ENCODE data around the gene DTYMK.
A peak's percentile ranks its signal among the peaks of the same experiment; 100 is the strongest.

The DTYMK gene

GRCh38 chr2:241722896-241723454 lies 36.4 kb upstream of the DTYMK start:
- H3K27ac Mint-ChIP-seq, result no peak overlapping the region
- H3K4me3 Mint-ChIP-seq, result no peak overlapping the region
- ATAC-seq (no peak), DNase-seq (no peak)
- no peaks in the 10 kb centered on the region for H3K9me3 Mint-ChIP-seq
- H3K27me3 Mint-ChIP-seq, result no peaks in the 10 kb centered on the region
- H3K4me1 Mint-ChIP-seq, result no peaks in the 10 kb centered on the region

- Mint-ChIP-seq H3K4me3 (no peak overlapping the region), H3K4me1 (no peaks in the 10 kb centered on the region), H3K27ac (peak overlapping the region in 1 of 2 donors; percentile 87), H3K9me3 (no peaks in the 10 kb centered on the region), H3K27me3 (no peaks in the 10 kb centered on the region)
- ATAC-seq, result no peak
- no peak for DNase-seq
Measured at GRCh38 chr2:241721852-241722251, 35.2 kb upstream of the DTYMK start.

- no peaks in the 10 kb centered on the region for H3K4me1 Mint-ChIP-seq
- no peak for DNase-seq
- H3K27me3 Mint-ChIP-seq, result no peaks in the 10 kb centered on the region
- ATAC-seq, result no peak
- no peak overlapping the region for H3K27ac Mint-ChIP-seq
- H3K4me3 Mint-ChIP-seq, result no peak overlapping the region
- H3K9me3 Mint-ChIP-seq, result no peaks in the 10 kb centered on the region
Measured at GRCh38 chr2:241720560-241720959, 33.9 kb upstream of the DTYMK start.

- no peaks in the 10 kb centered on the region for H3K9me3 Mint-ChIP-seq
Measured at GRCh38 chr2:241720099-241720498, 33.5 kb upstream of the DTYMK start.

GRCh38 chr2:241719093-241719492 lies 32.5 kb upstream of the DTYMK start:
- no peak overlapping the region for H3K4me3 Mint-ChIP-seq
- no peak for ATAC-seq
- peak overlapping the region in 1 of 2 donors; percentile 34 for H3K27ac Mint-ChIP-seq
- no peaks in the 10 kb centered on the region for H3K9me3 Mint-ChIP-seq
- no peaks in the 10 kb centered on the region for H3K4me1 Mint-ChIP-seq
- H3K27me3 Mint-ChIP-seq, result no peaks in the 10 kb centered on the region
- DNase-seq, result no peak

More at GRCh38 chr2:241720099-241720498, 33.5 kb upstream of the DTYMK start:
- DNase-seq (no peak), ATAC-seq (no peak)
- H3K27ac Mint-ChIP-seq, result no peak overlapping the region
- H3K4me1 Mint-ChIP-seq, result no peaks in the 10 kb centered on the region
- H3K27me3 Mint-ChIP-seq, result no peaks in the 10 kb centered on the region
- H3K4me3 Mint-ChIP-seq, result no peak overlapping the region

GRCh38 chr2:241708879-241709278 lies 22.3 kb upstream of the DTYMK start:
- no peak for DNase-seq
- Mint-ChIP-seq H3K4me3 (no peak overlapping the region), H3K27me3 (no peaks in the 10 kb centered on the region), H3K27ac (peak overlapping the region in 1 of 2 donors; percentile 70), H3K4me1 (peaks cover 11% of the 10 kb centered on the region), H3K9me3 (peaks cover 5 to 7% of the 10 kb centered on the region in 2 donors)
- ATAC-seq, result no peak

GRCh38 chr2:241706537-241706936 lies 19.9 kb upstream of the DTYMK start:
- H3K4me3 Mint-ChIP-seq, result no peak overlapping the region
- DNase-seq (no peak), ATAC-seq (no peak)
- H3K9me3 Mint-ChIP-seq, result peaks cover 5 to 7% of the 10 kb centered on the region in 2 donors
- peaks cover 25% of the 10 kb centered on the region for H3K4me1 Mint-ChIP-seq
- H3K27ac Mint-ChIP-seq, result no peak overlapping the region
- no peaks in the 10 kb centered on the region for H3K27me3 Mint-ChIP-seq

GRCh38 chr2:241703032-241703604 lies 16.5 kb upstream of the DTYMK start:
- H3K9me3 Mint-ChIP-seq, result peaks cover 5 to 7% of the 10 kb centered on the region in 2 donors
- DNase-seq, result no peak
- H3K27ac Mint-ChIP-seq, result peak overlapping the region; percentile 55 to 96
- H3K27me3 Mint-ChIP-seq, result no peaks in the 10 kb centered on the region
- ATAC-seq, result no peak
- H3K4me3 Mint-ChIP-seq, result peak overlapping the region; percentile 88 to 97
- H3K4me1 Mint-ChIP-seq, result peaks cover 46% of the 10 kb centered on the region

GRCh38 chr2:241702155-241703031 lies 15.8 kb upstream of the DTYMK start:
- H3K27ac Mint-ChIP-seq, result peak overlapping the region; percentile 55 to 96
- H3K9me3 Mint-ChIP-seq, result peaks cover 5 to 7% of the 10 kb centered on the region in 2 donors
- H3K4me1 Mint-ChIP-seq, result peaks cover 50% of the 10 kb centered on the region
- peak; percentile 76 for ATAC-seq
- H3K4me3 Mint-ChIP-seq, result peak overlapping the region; percentile 88 to 97
- DNase-seq, result peak; percentile 91 to 95
- H3K27me3 Mint-ChIP-seq, result no peaks in the 10 kb centered on the region

GRCh38 chr2:241701399-241702154 lies 15.0 kb upstream of the DTYMK start, which contains the start of gene ING5:
ING5 (plus strand) TSS chr2:241702039; CDS start chr2:241702066, 27 bp downstream.
- Mint-ChIP-seq H3K27me3 (no peaks in the 10 kb centered on the region), H3K27ac (peak within 1 kb of the TSS; percentile 98), H3K4me1 (peaks cover 53% of the 10 kb centered on the region), H3K9me3 (peaks cover 5 to 7% of the 10 kb centered on the region in 2 donors), H3K4me3 (peak within 1 kb of the TSS; percentile 94 to 97)
- ATAC-seq (peak; percentile 80), DNase-seq (peak; percentile 96 to 98)

- H3K9me3 Mint-ChIP-seq, result peaks cover 4 to 5% of the 10 kb centered on the region in 2 donors
- ATAC-seq (no peak), DNase-seq (no peak)
- H3K4me3 Mint-ChIP-seq, result peak overlapping the region; percentile 94
- no peaks in the 10 kb centered on the region for H3K27me3 Mint-ChIP-seq
- H3K27ac Mint-ChIP-seq, result peak overlapping the region; percentile 98
- H3K4me1 Mint-ChIP-seq, result peaks cover 51% of the 10 kb centered on the region
Measured at GRCh38 chr2:241701149-241701398, 14.5 kb upstream of the DTYMK start.

GRCh38 chr2:241695651-241696050 lies 9.0 kb upstream of the DTYMK start:
- H3K9me3 Mint-ChIP-seq, result no peaks in the 10 kb centered on the region
- H3K4me3 Mint-ChIP-seq, result no peak overlapping the region
- no peaks in the 10 kb centered on the region for H3K27me3 Mint-ChIP-seq
- peak overlapping the region; percentile 24 to 78 for H3K27ac Mint-ChIP-seq
- ATAC-seq, result no peak
- H3K4me1 Mint-ChIP-seq, result peaks cover 22% of the 10 kb centered on the region
- DNase-seq, result no peak

- H3K4me1 Mint-ChIP-seq, result peaks cover 29% of the 10 kb centered on the region
Measured at GRCh38 chr2:241692448-241692847, 5.8 kb upstream of the DTYMK start.

GRCh38 chr2:241690202-241690717 lies 3.6 kb upstream of the DTYMK start:
- DNase-seq, result no peak
- Mint-ChIP-seq H3K4me3 (no peak overlapping the region), H3K9me3 (no peaks in the 10 kb centered on the region), H3K4me1 (peaks cover 35% of the 10 kb centered on the region), H3K27ac (no peak overlapping the region), H3K27me3 (no peaks in the 10 kb centered on the region)
- ATAC-seq, result no peak

More at GRCh38 chr2:241692448-241692847, 5.8 kb upstream of the DTYMK start:
- DNase-seq, result no peak
- no peak overlapping the region for H3K4me3 Mint-ChIP-seq
- no peak for ATAC-seq
- H3K27ac Mint-ChIP-seq, result no peak overlapping the region
- no peaks in the 10 kb centered on the region for H3K9me3 Mint-ChIP-seq
- no peaks in the 10 kb centered on the region for H3K27me3 Mint-ChIP-seq

GRCh38 chr2:241689306-241689705 lies 2.7 kb upstream of the DTYMK start:
- no peaks in the 10 kb centered on the region for H3K27me3 Mint-ChIP-seq
- H3K9me3 Mint-ChIP-seq, result no peaks in the 10 kb centered on the region
- peak overlapping the region; percentile 64 to 97 for H3K4me3 Mint-ChIP-seq
- ATAC-seq (no peak), DNase-seq (no peak)
- peak overlapping the region in 1 of 2 donors; percentile 25 for H3K27ac Mint-ChIP-seq
- H3K4me1 Mint-ChIP-seq, result peaks cover 41% of the 10 kb centered on the region
